AG04449 (cell line): Measurements from ENCODE around the gene SRRT.

ENCODE experiments used
- CTCF ChIA-PET: fragments of 350-600 bp; formaldehyde crosslinking; extraction: SDS; loops from one replicate; lab custom pipeline; 2021; ENCODE audit warnings: antibody characterized with exemption; lab: Yijun Ruan, JAX
- POLR2A ChIA-PET: fragments of 400-600, 350-600 bp; formaldehyde crosslinking; extraction: SDS; loops from one replicate; lab custom pipeline; 2020; ENCODE audit warnings: antibody characterized with exemption, inconsistent platforms; lab: Yijun Ruan, JAX
- DNase-seq: peaks from one replicate; pipeline ENCODE4 v3.0.0-alpha.2; 2010; ENCODE audit warnings: low read depth, low spot score
- H3K4me3 ChIP-seq: 2 replicates; pipeline ENCODE4 v1.5.1; 2011; ENCODE audit warnings: low read depth, mild to moderate bottlenecking, control low read depth, low read length
- CTCF ChIP-seq: IDR thresholded peaks from one replicate; pipeline ENCODE4 v1.5.1; 2011; ENCODE audit warnings: mild to moderate bottlenecking, moderate library complexity, low read length, control low read depth, inconsistent platforms; ENCODE audit not compliant: insufficient read depth; ENCODE audit errors: missing control alignments

SRRT gene

GRCh38 chr7:100827330-100828226, 47.3 kb upstream of the SRRT start, which contains the start of gene EPHB4:
Gene EPHB4 (minus strand): TSS chr7:100827523. CDS start chr7:100827030, 493 bp downstream.
- POLR2A ChIA-PET: interaction anchor here (0.7 to 2.1 kb wide), 7 partner anchors 24 to 153 kb away, joined by 3 to 10 read pairs (median 4); partner anchors contain the start of genes POP7 and SLC12A9
- CTCF ChIA-PET: interaction anchor here (0.6 to 7.3 kb wide), 15 partner anchors 9 to 136 kb away, joined by 3 to 53 read pairs (median 5); partner anchors contain the start of genes POP7 and SLC12A9
- H3K4me3 ChIP-seq: peak within 1 kb of the TSS; percentile 74
- DNase-seq: no peak
- TF ChIP-seq CTCF: peak; percentile 61

- CTCF ChIA-PET: interaction anchor here (1.0 to 7.3 kb wide), 6 partner anchors 22 to 138 kb away, joined by 4 to 53 read pairs (median 9); partner anchors contain the start of genes POP7 and SLC12A9
- no peak overlapping the region for H3K4me3 ChIP-seq
- POLR2A ChIA-PET: no interaction called here
- no peak for TF ChIP-seq CTCF
- DNase-seq: no peak
Observed at GRCh38 chr7:100829150-100829716, 45.7 kb upstream of the SRRT start.

GRCh38 chr7:100830396-100830795, 44.5 kb upstream of the SRRT start:
- ChIA-PET CTCF (interaction anchor here (2.7 kb wide), 1 partner anchor 31 kb away, joined by 8 read pairs; no protein-coding TSS in a partner anchor), POLR2A (no interaction called here)
- DNase-seq: no peak
- no peak overlapping the region for H3K4me3 ChIP-seq
- TF ChIP-seq CTCF: no peak

GRCh38 chr7:100832281-100832633, 42.6 kb upstream of the SRRT start:
- ChIA-PET POLR2A (no interaction called here), CTCF (interaction anchor here (0.6 to 2.7 kb wide), 7 partner anchors 8 to 142 kb away, joined by 3 to 16 read pairs (median 3); partner anchors contain the start of gene SLC12A9)
- H3K4me3 ChIP-seq: no peak overlapping the region
- TF ChIP-seq CTCF: no peak
- DNase-seq: no peak

- no peak overlapping the region for H3K4me3 ChIP-seq
- TF ChIP-seq CTCF: no peak
- CTCF ChIA-PET: interaction anchor here (0.9 to 2.8 kb wide), 7 partner anchors 8 to 145 kb away, joined by 3 to 16 read pairs (median 5); partner anchors contain the start of genes EPHB4, POP7 and SLC12A9
- POLR2A ChIA-PET: no interaction called here
- DNase-seq: no peak
Observed at GRCh38 chr7:100835903-100836811, 38.7 kb upstream of the SRRT start.
